CD8-positive, alpha-beta memory T cell (primary cell): ENCODE results near the gene SPTB. TPM values are rescaled to one million over a fixed set of nuclear protein-coding genes. Genes with fewer than 3 reads are reported as not detected.

Experiments
- CTCF ChIA-PET: fragments of 350-600 bp; sonication (Branson Sonifier 250); formaldehyde crosslinking; loops from one replicate; lab custom pipeline; 2021; ENCODE audit warnings: antibody characterized with exemption; lab: Charles Lee
- POLR2A ChIA-PET: fragments of 350-600 bp; sonication (Branson Sonifier 250); formaldehyde crosslinking; loops from one replicate; lab custom pipeline; 2021; ENCODE audit warnings: antibody characterized with exemption; lab: Charles Lee
- DNase-seq, 5 donors: peaks; one replicate each; pipeline versions ENCODE4 v3.0.0 to v3.0.0-alpha.2; 2020 to 2022; ENCODE audit warnings: mixed read lengths in 1 of 5
- H3K27ac ChIP-seq: one replicate; pipeline ENCODE4 v1.7.0; 2013; ENCODE audit warnings: low read depth, mild to moderate bottlenecking, low read length, moderate library complexity
- H3K27me3 ChIP-seq: 2 replicates; pipeline ENCODE4 v1.7.0; 2013; ENCODE audit warnings: low read length, mild to moderate bottlenecking; ENCODE audit not compliant: insufficient read depth, poor library complexity, severe bottlenecking
- H3K36me3 ChIP-seq: 2 replicates; pipeline ENCODE4 v1.7.0; 2013; ENCODE audit warnings: mild to moderate bottlenecking, low read length, moderate library complexity; ENCODE audit not compliant: insufficient read depth
- H3K4me1 ChIP-seq: 2 replicates; pipeline ENCODE4 v1.7.0; 2013; ENCODE audit warnings: mild to moderate bottlenecking, low read length, moderate library complexity; ENCODE audit not compliant: insufficient read depth
- H3K4me3 ChIP-seq: 2 replicates; pipeline ENCODE4 v1.7.0; 2013; ENCODE audit warnings: mild to moderate bottlenecking, low read length
- H3K9me3 ChIP-seq: 2 replicates; pipeline ENCODE4 v1.7.0; 2013; ENCODE audit warnings: mild to moderate bottlenecking, low read length
- H3K27ac Mint-ChIP-seq, 8 donors: one replicate each; pipeline ENCODE4 v1.8.0; 2020 to 2021; ENCODE audit warnings: mixed read lengths in 8 of 8, mild to moderate bottlenecking in 6 of 8, inconsistent platforms in 3 of 8, moderate library complexity in 3 of 8
- H3K27me3 Mint-ChIP-seq, 2 donors: one replicate each; pipeline ENCODE4 v1.8.0; 2020 to 2021; ENCODE audit warnings: mixed read lengths in 2 of 2, mild to moderate bottlenecking in 1 of 2, moderate library complexity in 1 of 2
- H3K36me3 Mint-ChIP-seq, 3 donors: one replicate each; pipeline ENCODE4 v1.8.0; 2020 to 2021; ENCODE audit warnings: mixed read lengths in 3 of 3, inconsistent platforms in 1 of 3, mild to moderate bottlenecking in 1 of 3
- H3K4me1 Mint-ChIP-seq, 3 donors: one replicate each; pipeline ENCODE4 v1.8.0; 2020 to 2021; ENCODE audit warnings: mixed read lengths in 3 of 3, inconsistent platforms in 1 of 3, mild to moderate bottlenecking in 1 of 3
- H3K4me3 Mint-ChIP-seq, 7 donors: one replicate each; pipeline ENCODE4 v1.8.0; 2020 to 2021; ENCODE audit warnings: mixed read lengths in 7 of 7, mild to moderate bottlenecking in 6 of 7, moderate library complexity in 4 of 7, inconsistent platforms in 2 of 7
- H3K9me3 Mint-ChIP-seq, 5 donors: one replicate each; pipeline ENCODE4 v1.8.0; 2020 to 2022; ENCODE audit warnings: mixed read lengths in 5 of 5, mild to moderate bottlenecking in 3 of 5, moderate library complexity in 2 of 5, inconsistent platforms in 1 of 5
- polyA plus RNA-seq: library from polyadenylated mRNA; unstranded; fragments of 300-500 nt; fragmentation: Illumina TruSeq; gene quantifications from one replicate; pipeline ENCODE4 v1.2.3, GENCODE V29; 2021
- total RNA-seq, 2 experiments: library from RNA; stranded (reverse); gene quantifications; one replicate each; pipeline ENCODE4 v1.2.3, GENCODE V29; 2021

Gene SPTB
- total and polyA plus RNA-seq, 3 experiments from 2014 or later, result 0.09 to 0.18 (median 0.15) TPM

DNA sequence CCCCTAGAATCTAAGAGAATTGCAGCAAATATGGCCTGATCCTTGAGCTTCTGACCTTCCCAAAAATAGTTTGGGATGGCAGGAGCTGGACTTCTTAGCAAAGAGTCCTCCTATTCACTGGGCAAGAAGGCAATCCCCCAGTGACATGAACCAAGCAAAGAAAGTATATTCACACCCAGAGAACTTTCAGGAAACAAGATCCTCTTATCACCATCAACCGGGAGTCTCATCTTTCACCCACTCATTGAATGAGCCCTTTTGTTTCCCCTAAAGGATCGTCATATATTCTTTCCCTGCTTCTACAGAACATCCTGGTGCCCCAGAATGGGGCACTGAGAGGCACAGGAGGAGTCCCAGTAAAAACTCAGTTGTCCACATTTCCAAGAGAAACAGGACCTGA is 19.7 kb downstream of the SPTB start:
- CTCF ChIA-PET, result no interaction called here

DNA sequence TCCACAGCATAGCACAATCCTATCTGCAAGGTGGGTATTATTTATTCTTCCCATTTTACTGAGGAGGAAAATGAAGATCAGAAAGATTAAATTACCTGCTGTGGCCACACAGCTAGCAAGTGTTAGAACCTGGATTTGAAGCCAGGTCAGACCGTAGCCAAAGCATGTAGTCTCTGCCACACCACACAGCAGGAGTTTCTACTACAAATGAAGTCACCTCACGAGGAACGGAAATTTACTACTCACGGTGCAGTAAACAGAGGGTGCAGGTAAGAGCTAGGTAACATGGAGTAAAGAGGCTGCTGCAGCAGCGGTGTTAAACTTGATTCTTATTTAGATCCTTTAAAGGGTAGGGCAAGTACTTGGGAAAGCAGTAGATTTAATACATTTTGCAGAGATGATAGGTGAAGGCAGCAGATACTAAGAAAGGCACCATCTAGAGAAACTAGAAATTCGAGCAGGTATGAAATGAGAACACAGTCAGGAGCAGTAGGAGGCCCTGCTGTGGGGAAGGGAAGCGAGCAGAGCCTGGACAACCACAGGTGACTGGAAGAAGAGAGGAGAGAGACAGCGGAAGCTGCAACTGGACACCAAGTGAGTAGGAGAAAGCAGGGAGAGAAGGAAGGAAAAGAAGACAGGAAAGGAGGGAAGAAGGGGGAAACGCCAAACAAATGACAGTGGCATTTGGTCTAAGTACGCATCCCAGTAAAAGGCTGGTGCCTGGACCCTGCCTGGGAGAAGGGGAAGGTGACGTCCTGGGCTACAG is 21.5 kb downstream of the SPTB start:
- no peak overlapping the region for H3K4me3 ChIP-seq
- POLR2A ChIA-PET, result no interaction called here
- no peaks in the 10 kb centered on the region for H3K9me3 Mint-ChIP-seq
- H3K27ac Mint-ChIP-seq, result no peak overlapping the region
- H3K9me3 ChIP-seq, result no peaks in the 10 kb centered on the region
- no peaks in the 10 kb centered on the region for H3K36me3 ChIP-seq
- DNase-seq, result no peak
- no peak overlapping the region for H3K27ac ChIP-seq
- peaks cover 6 to 30% of the 10 kb centered on the region in 2 donors for H3K27me3 Mint-ChIP-seq
- no peaks in the 10 kb centered on the region for H3K27me3 ChIP-seq
- peaks cover 0 to 4% (median 0%) of the 10 kb centered on the region in 3 donors for H3K36me3 Mint-ChIP-seq
- no peaks in the 10 kb centered on the region for H3K4me1 Mint-ChIP-seq
- CTCF ChIA-PET, result no interaction called here
- H3K4me1 ChIP-seq, result no peaks in the 10 kb centered on the region
- H3K4me3 Mint-ChIP-seq, result no peak overlapping the region

More for the DNA sequence above, 19.7 kb downstream of the SPTB start:
- no peak for DNase-seq
- no peaks in the 10 kb centered on the region for H3K27me3 ChIP-seq
- H3K4me3 Mint-ChIP-seq, result no peak overlapping the region
- POLR2A ChIA-PET, result interaction anchor here (0.7 kb wide), 1 partner anchor 10 kb away, joined by 3 read pairs; no protein-coding TSS in a partner anchor
- H3K4me3 ChIP-seq, result no peak overlapping the region
- no peaks in the 10 kb centered on the region for H3K9me3 Mint-ChIP-seq
- H3K9me3 ChIP-seq, result no peaks in the 10 kb centered on the region
- H3K4me1 Mint-ChIP-seq, result no peaks in the 10 kb centered on the region
- H3K36me3 ChIP-seq, result no peaks in the 10 kb centered on the region
- H3K27ac Mint-ChIP-seq, result no peak overlapping the region
- peaks cover 3 to 43% of the 10 kb centered on the region in 2 donors for H3K27me3 Mint-ChIP-seq
- no peaks in the 10 kb centered on the region for H3K4me1 ChIP-seq
- no peaks in the 10 kb centered on the region for H3K36me3 Mint-ChIP-seq
- H3K27ac ChIP-seq, result no peak overlapping the region

DNA sequence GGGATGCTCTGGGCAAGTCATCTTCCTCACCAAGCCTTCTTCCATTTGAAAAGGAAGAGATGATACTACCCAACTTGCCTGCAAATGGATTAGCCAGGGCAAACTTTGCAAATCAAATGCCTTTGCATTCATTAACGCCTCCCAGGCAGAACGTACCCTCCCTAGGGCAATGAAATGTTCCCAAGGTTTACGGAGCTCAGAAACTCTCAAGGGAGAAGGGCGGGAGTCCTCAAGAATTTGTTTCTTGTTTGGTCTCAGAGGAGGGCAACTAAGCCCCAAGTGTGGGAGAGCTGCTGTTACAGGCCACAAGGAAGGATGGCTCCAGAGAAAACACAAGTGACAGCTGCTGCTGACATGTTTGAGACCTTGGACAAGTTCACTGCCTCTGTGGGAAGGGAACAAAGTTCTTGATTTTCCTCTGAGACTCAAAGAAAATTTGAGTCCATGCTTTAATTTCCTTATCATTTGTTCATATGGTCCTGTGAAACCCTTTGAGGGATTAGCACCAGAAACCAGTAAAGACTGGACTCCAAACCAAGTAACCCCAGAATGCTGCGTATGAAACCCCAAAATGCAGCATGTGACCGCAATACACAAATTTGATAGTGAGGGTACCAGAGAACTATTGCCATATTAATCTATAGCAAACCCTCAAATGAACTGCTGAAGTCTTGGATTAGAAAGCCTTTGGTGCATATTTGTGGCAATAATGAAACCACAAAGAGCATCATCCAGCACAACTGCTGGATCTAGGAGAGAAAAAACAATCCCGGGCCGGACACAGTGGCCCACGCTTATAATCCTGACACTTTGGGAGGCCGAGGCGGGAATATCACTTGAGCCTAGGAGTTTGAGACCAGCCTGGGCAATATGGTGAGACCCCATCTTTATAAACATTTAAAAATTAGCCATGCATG is 22.9 kb downstream of the SPTB start:
- H3K9me3 ChIP-seq, result no peaks in the 10 kb centered on the region
- Mint-ChIP-seq H3K4me3 (no peak overlapping the region), H3K27ac (no peak overlapping the region), H3K36me3 (peaks cover 0 to 4% (median 0%) of the 10 kb centered on the region in 3 donors), H3K9me3 (no peaks in the 10 kb centered on the region), H3K27me3 (peaks cover 14 to 40% of the 10 kb centered on the region in 2 donors), H3K4me1 (no peaks in the 10 kb centered on the region)
- no peaks in the 10 kb centered on the region for H3K27me3 ChIP-seq
- DNase-seq, result no peak
- H3K36me3 ChIP-seq, result no peaks in the 10 kb centered on the region
- no peak overlapping the region for H3K27ac ChIP-seq
- ChIA-PET POLR2A (no interaction called here), CTCF (interaction anchor here (0.7 kb wide), 1 partner anchor 35 kb away, joined by 3 read pairs; no protein-coding TSS in a partner anchor)
- no peaks in the 10 kb centered on the region for H3K4me1 ChIP-seq
- no peak overlapping the region for H3K4me3 ChIP-seq

DNA sequence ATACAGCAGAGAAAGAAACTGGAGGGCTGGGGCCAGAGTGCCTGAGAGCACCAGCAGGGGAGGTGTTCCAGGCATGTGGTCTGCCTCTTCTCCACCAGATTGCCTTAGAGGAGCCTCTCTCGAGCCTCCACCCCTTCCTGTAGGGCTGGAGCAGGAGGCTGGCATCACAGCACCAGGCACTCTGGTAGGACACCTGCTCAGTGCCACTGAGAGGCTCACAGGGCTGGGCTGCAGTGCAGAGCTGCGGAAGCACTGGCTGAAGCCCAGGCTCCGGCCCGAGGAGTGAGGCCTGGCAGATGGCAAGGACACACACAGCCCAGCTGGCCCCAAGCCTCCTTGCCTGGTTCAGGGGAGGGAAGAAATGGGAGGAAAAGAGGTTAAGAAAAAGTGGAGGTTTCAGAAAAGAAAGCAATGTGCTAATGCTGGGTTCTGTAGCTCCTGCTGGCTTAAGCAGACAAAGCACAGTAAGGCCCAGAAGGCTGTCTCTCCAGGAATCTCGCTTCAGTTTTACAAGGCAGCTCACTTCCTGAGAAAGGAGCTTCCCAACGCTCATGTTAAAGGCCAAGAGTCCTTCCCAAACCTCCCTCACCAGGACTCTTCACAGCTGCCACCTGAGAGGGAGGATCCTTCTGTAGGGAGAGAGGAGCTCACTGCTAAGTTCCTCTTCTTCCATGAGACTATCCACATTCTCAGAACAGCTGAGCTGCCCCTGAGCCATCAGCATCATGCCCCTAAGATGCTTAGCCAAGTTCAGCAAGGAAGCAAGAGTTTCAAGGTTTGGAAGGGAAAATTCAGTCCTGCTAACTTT is 23.8 kb downstream of the SPTB start:
- DNase-seq, result no peak
- ChIA-PET POLR2A (no interaction called here), CTCF (interaction anchor here (0.7 kb wide), 1 partner anchor 36 kb away, joined by 3 read pairs; no protein-coding TSS in a partner anchor)
- H3K4me3 Mint-ChIP-seq, result no peak overlapping the region
- peaks cover 0 to 4% (median 0%) of the 10 kb centered on the region in 3 donors for H3K36me3 Mint-ChIP-seq
- Histone ChIP-seq H3K36me3 (no peaks in the 10 kb centered on the region), H3K9me3 (no peaks in the 10 kb centered on the region), H3K27ac (no peak overlapping the region), H3K27me3 (no peaks in the 10 kb centered on the region), H3K4me3 (no peak overlapping the region), H3K4me1 (no peaks in the 10 kb centered on the region)
- H3K27ac Mint-ChIP-seq, result no peak overlapping the region
- peaks cover 13 to 44% of the 10 kb centered on the region in 2 donors for H3K27me3 Mint-ChIP-seq
- H3K4me1 Mint-ChIP-seq, result no peaks in the 10 kb centered on the region
- no peaks in the 10 kb centered on the region for H3K9me3 Mint-ChIP-seq

DNA sequence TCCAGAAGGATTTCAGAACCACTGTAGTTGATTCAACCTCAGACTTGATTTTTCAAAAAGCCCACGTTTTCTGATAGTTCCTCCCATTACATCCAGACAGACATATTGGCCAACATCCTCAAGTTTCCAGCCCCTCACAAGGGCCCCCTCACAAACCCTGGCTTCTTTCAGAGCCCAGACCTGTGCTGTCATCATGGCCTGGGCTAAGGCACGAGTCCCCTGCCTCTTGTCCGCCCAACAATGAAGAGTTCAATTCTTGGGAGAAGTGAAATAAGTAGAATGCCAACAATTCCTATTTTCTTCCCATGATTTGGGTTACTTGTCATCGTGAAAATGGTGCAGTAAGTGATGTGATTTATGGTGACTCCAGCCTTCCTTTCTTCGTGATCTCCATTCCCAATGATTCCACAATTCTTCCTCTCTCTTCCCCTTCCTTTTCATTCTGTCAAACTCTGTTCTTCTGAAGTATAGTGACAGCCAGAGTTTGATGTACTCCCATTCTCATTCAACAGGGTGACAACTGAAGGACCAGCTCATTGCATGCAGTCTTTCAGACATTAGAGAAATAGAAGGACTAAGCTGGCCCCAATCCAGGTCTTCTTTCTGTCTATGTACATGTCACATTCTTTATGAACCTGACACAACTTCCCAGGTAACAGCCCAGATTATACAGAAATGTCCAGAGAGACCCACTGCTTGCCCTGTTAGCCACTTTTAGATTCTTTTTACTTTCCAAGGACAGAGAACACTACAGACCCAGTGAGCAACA is 29.2 kb downstream of the SPTB start:
- Mint-ChIP-seq H3K4me1 (peaks cover 0 to 7% (median 4%) of the 10 kb centered on the region in 3 donors), H3K27ac (no peak overlapping the region), H3K9me3 (no peaks in the 10 kb centered on the region), H3K36me3 (peaks cover 0 to 4% (median 0%) of the 10 kb centered on the region in 3 donors), H3K27me3 (peaks cover 23 to 55% of the 10 kb centered on the region in 2 donors), H3K4me3 (no peak overlapping the region)
- Histone ChIP-seq H3K27ac (no peak overlapping the region), H3K9me3 (no peaks in the 10 kb centered on the region), H3K27me3 (no peaks in the 10 kb centered on the region), H3K4me1 (no peaks in the 10 kb centered on the region), H3K36me3 (no peaks in the 10 kb centered on the region), H3K4me3 (no peak overlapping the region)
- no peak for DNase-seq
- POLR2A ChIA-PET, result no interaction called here
- CTCF ChIA-PET, result no interaction called here

DNA sequence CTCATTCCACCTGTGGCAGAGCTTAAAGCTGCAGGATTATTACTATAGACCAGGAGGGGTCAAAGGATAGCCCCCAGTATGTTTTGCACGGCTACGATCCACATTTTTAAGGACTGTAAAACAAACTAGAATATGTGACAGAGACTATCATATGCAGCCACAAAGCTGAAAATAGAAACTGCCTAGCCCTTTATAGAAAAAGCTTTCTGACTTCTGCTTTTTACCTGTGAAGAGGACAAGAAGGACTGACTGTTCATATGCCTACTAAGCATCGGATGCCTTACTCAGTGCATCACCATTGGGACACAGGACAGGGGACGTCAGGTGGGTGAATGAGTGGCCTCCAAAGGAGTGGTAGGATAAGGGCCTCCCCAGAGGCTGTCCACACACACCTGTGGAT is 29.8 kb downstream of the SPTB start:
- CTCF ChIA-PET, result no interaction called here

DNA sequence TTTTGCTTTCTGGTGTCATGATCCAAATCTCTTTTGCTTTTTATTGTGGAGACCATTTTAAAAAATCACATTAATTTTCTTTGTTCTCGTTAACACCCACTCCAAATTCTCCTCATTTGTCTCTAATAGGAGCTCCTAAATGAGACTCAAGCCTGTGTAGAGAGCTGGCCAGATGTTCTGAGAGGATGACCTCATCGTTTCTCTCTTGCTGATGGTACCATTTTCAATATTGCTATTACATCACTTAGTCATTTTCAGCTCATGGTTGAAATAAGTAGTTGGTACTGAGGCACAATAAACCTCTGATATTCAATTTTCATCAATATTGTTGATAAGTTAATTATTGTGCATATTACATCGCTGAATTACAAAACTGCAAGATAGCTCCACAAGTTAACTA is 31.5 kb downstream of the SPTB start:
- H3K27ac ChIP-seq, result no peak overlapping the region
- ChIA-PET CTCF (interaction anchor here (1.2 kb wide), 1 partner anchor 14 kb away, joined by 3 read pairs; no protein-coding TSS in a partner anchor), POLR2A (no interaction called here)
- no peak for DNase-seq
- no peaks in the 10 kb centered on the region for H3K9me3 ChIP-seq
- Mint-ChIP-seq H3K4me1 (peaks cover 0 to 7% (median 4%) of the 10 kb centered on the region in 3 donors), H3K27ac (no peak overlapping the region), H3K27me3 (peaks cover 20 to 71% of the 10 kb centered on the region in 2 donors), H3K36me3 (peaks cover 0 to under 1% (median 0%) of the 10 kb centered on the region in 3 donors), H3K9me3 (no peaks in the 10 kb centered on the region), H3K4me3 (no peak overlapping the region)
- no peak overlapping the region for H3K4me3 ChIP-seq
- no peaks in the 10 kb centered on the region for H3K4me1 ChIP-seq
- H3K36me3 ChIP-seq, result no peaks in the 10 kb centered on the region
- H3K27me3 ChIP-seq, result no peaks in the 10 kb centered on the region

More for the DNA sequence above, 29.8 kb downstream of the SPTB start:
- H3K36me3 Mint-ChIP-seq, result peaks cover 0 to 4% (median 0%) of the 10 kb centered on the region in 3 donors
- H3K9me3 Mint-ChIP-seq, result no peaks in the 10 kb centered on the region
- Histone ChIP-seq H3K27me3 (no peaks in the 10 kb centered on the region), H3K4me1 (no peaks in the 10 kb centered on the region), H3K4me3 (no peak overlapping the region), H3K27ac (no peak overlapping the region), H3K36me3 (no peaks in the 10 kb centered on the region), H3K9me3 (no peaks in the 10 kb centered on the region)
- POLR2A ChIA-PET, result no interaction called here
- peaks cover 0 to 7% (median 4%) of the 10 kb centered on the region in 3 donors for H3K4me1 Mint-ChIP-seq
- no peak overlapping the region for H3K27ac Mint-ChIP-seq
- peaks cover 23 to 60% of the 10 kb centered on the region in 2 donors for H3K27me3 Mint-ChIP-seq
- no peak overlapping the region for H3K4me3 Mint-ChIP-seq
- DNase-seq, result no peak
